EH (cell line): ENCODE data around the gene TRIM43B.
"Not testable (repeated sequence)": the region's sequence is repeated elsewhere in the genome, so short reads cannot be mapped to it uniquely, and the experiment has no call there.

ENCODE experiments used
- DNase-seq: peaks from one replicate; pipeline ENCODE4 v3.0.0-alpha.2; 2015; ENCODE audit warnings: low read depth

The TRIM43B gene

DNA sequence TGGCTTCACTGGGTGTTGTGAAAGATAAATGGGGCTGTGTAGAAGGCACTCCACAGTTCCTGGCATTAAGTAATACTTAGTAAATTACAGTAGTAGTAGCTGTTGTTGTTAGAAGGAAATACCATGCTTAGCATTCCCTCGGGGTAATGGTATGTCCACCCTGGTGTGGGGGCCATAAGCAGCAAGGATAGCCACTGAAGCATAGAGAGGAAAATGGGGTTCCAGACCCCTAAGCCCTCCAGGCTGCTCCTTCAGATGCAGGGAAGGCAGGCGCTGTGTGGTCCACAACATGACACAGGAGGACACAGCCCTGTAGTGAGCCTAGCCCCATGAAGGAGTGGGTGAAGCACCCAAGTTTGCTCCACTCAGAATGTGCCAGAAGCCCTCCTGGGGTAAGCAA, 50.6 kb downstream of the TRIM43B start:
- DNase-seq: peak; percentile 52

DNA sequence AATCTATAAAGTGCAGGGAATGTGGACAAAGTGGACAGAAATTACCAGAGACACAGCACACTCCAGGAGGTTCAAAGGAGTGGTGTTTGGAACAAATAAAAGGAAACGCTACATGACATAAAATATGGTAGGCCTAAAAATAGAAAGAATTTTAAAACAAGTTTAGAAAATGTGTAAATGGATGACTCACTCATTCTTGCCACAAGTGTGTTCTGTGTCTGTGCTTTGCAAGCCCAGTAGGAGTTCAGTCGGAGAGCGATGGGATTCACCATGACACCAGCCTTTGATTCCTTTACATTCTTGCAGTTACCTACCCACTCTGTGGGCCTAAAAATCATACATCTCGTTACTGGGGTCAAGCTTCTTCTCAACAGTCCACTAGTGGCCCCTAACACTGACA, 51.2 kb downstream of the TRIM43B start:
- not testable (repeated sequence) for DNase-seq

DNA sequence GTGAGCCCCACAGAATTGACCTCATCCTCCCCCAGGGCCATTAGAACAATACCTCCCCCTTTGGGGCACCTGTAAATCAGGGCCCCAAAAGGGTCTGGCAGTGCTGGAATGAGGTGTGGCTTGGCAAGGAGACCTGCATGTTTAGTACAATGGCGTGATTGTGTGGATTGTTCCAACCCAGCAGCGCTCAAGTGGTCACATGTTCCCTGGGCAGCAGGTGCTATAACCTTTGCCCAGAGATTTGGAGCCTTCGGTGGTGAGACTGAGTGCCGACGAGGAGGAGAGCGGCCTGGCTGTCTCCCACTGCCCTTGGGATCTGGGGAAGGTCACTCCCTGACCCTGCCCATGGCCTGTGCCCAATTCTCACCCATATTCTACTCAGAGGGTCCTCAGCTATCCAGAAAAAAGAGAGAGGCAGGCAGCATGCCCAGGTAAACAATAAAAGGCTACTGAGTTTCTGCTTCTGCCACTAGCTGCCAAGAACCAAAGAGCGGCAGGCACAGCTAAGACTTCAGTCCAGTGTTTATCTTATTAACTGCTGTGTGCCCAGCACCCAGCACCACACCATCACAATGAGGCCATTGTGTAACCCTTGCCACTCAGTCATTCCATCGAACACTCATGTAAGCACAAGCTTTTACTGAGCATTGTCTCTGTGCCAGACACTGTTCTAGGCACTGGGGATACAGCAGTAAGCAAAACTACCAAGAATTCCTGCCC, 54.6 kb downstream of the TRIM43B start:
- DNase-seq: not testable (repeated sequence)

DNA sequence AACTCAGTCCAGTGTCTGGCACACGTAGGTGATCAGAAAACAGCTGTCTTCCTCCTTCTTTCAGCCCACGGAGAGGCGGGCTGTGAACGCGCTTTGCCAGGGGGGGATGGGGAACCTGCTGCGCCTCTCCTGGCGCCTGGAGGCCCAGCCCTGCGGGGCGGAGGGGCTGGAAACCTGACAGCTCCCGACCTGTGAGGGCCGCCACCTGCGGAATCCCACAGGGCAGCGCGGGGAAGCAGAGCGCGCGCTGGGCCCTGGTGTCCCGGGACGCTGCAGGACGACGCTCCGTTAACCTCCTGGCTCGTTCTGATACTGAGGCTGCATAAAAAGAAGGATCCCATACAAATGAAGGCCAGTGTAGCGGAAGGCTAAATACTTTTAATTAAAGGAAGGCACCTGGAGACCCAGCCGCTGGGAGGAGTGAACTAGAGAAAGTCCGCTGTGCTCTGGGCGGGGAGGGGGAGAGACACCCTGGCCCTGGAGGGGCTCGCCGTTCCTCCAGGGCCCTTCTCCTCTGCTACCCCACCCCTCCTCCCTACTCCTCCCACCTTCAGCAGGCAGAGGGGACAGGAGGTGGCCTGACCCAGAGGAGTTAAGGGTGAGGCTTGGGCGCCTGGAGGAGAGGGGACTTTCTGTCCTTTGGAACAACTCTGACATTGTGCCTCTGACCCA, 57.2 kb downstream of the TRIM43B start:
- DNase-seq: not testable (repeated sequence)
